HL-60 (cell line): ENCODE measurements around the gene SEZ6.

ENCODE experiments used
- GABPA ChIP-seq: IDR thresholded peaks from 2 replicates; pipeline ENCODE4 v1.6.1; 2012; ENCODE audit warnings: low read depth
- POLR2AphosphoS5 ChIP-seq: IDR thresholded peaks from 2 replicates; pipeline ENCODE4 v1.6.1; 2012; ENCODE audit warnings: low read depth
- TF ChIP-seq, protein P1 (sequence below): IDR thresholded peaks from one replicate; pipeline ENCODE4 v1.5.1; 2011; ENCODE audit warnings: low read length, control low read depth, inconsistent platforms; ENCODE audit not compliant: insufficient read depth
- TF ChIP-seq, protein P2 (sequence below): IDR thresholded peaks from 2 replicates; pipeline ENCODE4 v1.6.1; 2012; ENCODE audit warnings: low read depth; ENCODE audit not compliant: insufficient replicate concordance

DNA sequence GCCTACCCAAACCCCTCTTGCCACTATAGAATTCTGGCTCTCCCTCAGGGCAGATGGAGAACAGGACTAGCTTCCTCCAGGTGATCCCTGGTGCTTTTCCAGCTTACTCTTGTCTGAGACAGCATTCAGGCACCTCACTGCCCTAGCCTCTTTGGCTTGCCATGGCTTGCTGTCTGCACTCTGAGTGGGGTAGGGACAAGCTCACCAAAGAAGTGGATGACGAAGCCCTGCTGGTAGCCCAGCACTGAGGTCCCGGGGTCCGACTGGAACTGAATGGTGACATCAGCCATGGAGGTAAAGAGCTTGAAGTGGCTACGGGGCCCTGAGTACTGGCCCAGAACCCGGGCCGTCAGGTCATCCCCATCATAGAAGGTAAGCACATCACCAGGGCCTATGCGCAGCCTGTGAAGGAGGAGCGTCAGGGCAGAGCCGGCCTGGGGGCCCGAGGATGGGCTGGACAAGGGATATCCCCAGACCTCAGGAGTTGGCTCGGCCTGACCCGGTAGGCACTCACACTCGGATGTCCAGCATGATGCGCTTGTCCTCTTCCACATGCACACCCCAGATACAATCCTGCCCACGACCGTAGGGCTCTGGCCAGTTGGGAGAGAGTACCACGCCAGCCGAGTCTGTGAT is 46.9 kb downstream of the SEZ6 start:
- TF ChIP-seq POLR2AphosphoS5 (no peak), GABPA (no peak)
- TF ChIP-seq, protein P1, sequence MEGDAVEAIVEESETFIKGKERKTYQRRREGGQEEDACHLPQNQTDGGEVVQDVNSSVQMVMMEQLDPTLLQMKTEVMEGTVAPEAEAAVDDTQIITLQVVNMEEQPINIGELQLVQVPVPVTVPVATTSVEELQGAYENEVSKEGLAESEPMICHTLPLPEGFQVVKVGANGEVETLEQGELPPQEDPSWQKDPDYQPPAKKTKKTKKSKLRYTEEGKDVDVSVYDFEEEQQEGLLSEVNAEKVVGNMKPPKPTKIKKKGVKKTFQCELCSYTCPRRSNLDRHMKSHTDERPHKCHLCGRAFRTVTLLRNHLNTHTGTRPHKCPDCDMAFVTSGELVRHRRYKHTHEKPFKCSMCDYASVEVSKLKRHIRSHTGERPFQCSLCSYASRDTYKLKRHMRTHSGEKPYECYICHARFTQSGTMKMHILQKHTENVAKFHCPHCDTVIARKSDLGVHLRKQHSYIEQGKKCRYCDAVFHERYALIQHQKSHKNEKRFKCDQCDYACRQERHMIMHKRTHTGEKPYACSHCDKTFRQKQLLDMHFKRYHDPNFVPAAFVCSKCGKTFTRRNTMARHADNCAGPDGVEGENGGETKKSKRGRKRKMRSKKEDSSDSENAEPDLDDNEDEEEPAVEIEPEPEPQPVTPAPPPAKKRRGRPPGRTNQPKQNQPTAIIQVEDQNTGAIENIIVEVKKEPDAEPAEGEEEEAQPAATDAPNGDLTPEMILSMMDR: no peak
- TF ChIP-seq, protein P2, sequence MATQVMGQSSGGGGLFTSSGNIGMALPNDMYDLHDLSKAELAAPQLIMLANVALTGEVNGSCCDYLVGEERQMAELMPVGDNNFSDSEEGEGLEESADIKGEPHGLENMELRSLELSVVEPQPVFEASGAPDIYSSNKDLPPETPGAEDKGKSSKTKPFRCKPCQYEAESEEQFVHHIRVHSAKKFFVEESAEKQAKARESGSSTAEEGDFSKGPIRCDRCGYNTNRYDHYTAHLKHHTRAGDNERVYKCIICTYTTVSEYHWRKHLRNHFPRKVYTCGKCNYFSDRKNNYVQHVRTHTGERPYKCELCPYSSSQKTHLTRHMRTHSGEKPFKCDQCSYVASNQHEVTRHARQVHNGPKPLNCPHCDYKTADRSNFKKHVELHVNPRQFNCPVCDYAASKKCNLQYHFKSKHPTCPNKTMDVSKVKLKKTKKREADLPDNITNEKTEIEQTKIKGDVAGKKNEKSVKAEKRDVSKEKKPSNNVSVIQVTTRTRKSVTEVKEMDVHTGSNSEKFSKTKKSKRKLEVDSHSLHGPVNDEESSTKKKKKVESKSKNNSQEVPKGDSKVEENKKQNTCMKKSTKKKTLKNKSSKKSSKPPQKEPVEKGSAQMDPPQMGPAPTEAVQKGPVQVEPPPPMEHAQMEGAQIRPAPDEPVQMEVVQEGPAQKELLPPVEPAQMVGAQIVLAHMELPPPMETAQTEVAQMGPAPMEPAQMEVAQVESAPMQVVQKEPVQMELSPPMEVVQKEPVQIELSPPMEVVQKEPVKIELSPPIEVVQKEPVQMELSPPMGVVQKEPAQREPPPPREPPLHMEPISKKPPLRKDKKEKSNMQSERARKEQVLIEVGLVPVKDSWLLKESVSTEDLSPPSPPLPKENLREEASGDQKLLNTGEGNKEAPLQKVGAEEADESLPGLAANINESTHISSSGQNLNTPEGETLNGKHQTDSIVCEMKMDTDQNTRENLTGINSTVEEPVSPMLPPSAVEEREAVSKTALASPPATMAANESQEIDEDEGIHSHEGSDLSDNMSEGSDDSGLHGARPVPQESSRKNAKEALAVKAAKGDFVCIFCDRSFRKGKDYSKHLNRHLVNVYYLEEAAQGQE: no peak
